Occipital lobe (tissue), 2 donors: ENCODE results near the gene DYTN. TPM values are rescaled to one million over a fixed set of nuclear protein-coding genes. Genes with fewer than 3 reads are reported as not detected.

Experiments used
- DNase-seq: peaks from one replicate; lab custom pipeline; 2025; lab: John Stamatoyannopoulos, UW
- total RNA-seq: library from RNA; depleted of rRNA; stranded (reverse); fragments of >200 nt; gene quantifications from one replicate; pipeline ENCODE4 v1.2.3, GENCODE V29; 2014

Gene DYTN
- total RNA-seq, 1 donor from 2014 or later = not detected

- no peak for DNase-seq
Observed at GRCh38 chr2:206700156-206700555, 18.0 kb downstream of the DYTN start.

GRCh38 chr2:206698811-206699210 lies 19.4 kb downstream of the DYTN start:
- no peak for DNase-seq

GRCh38 chr2:206696910-206697309 lies 21.3 kb downstream of the DYTN start:
- DNase-seq = no peak

- DNase-seq = peak; percentile 2
Observed at GRCh38 chr2:206693399-206694137, 24.6 kb downstream of the DYTN start.

GRCh38 chr2:206692971-206693370 lies 25.2 kb downstream of the DYTN start:
- DNase-seq = no peak

GRCh38 chr2:206688990-206689389 lies 29.2 kb downstream of the DYTN start:
- no peak for DNase-seq

- no peak for DNase-seq
Observed at GRCh38 chr2:206688453-206688852, 29.7 kb downstream of the DYTN start.

GRCh38 chr2:206683546-206683945 lies 34.6 kb downstream of the DYTN start:
- no peak for DNase-seq

- DNase-seq = no peak
Observed at GRCh38 chr2:206670531-206671319, 47.5 kb downstream of the DYTN start.

- DNase-seq = no peak
Observed at GRCh38 chr2:206665251-206665650, 52.9 kb downstream of the DYTN start.

GRCh38 chr2:206657087-206657486 lies 61.1 kb downstream of the DYTN start:
- no peak for DNase-seq

- DNase-seq = no peak
Observed at GRCh38 chr2:206647985-206648384, 70.2 kb downstream of the DYTN start.

- peak; percentile 6 for DNase-seq
Observed at GRCh38 chr2:206642075-206643025, 75.8 kb downstream of the DYTN start, which contains the start of gene FAM237A. Gene FAM237A, plus strand, starts transcription at chr2:206642487. Its CDS starts 1,750 bp downstream, at chr2:206644237.

GRCh38 chr2:206641226-206641625 lies 77.0 kb downstream of the DYTN start:
- DNase-seq = no peak

GRCh38 chr2:206639636-206640035 lies 78.6 kb downstream of the DYTN start:
- DNase-seq = no peak

- no peak for DNase-seq
Observed at GRCh38 chr2:206635015-206635414, 83.2 kb downstream of the DYTN start.

GRCh38 chr2:206631340-206631739 lies 86.9 kb downstream of the DYTN start:
- no peak for DNase-seq

GRCh38 chr2:206627632-206628031 lies 90.6 kb downstream of the DYTN start:
- no peak for DNase-seq

- DNase-seq = no peak
Observed at GRCh38 chr2:206626108-206626507, 92.1 kb downstream of the DYTN start.

GRCh38 chr2:206619011-206619410 lies 99.2 kb downstream of the DYTN start:
- DNase-seq = no peak

GRCh38 chr2:206616151-206616550 lies 102.0 kb downstream of the DYTN start:
- DNase-seq = no peak
